Choroid plexus epithelial cell (primary cell): ENCODE results near the gene GRHPR.

ENCODE experiments used
- DNase-seq: peaks from one replicate; pipeline ENCODE4 v3.0.0-alpha.2; 2010; ENCODE audit warnings: low read depth
- H3K4me3 ChIP-seq: 2 replicates; pipeline ENCODE4 v1.5.1; 2011; ENCODE audit warnings: low read depth, mild to moderate bottlenecking, control low read depth, low read length, moderate library complexity
- TF ChIP-seq, protein P1 (sequence below): conservative IDR thresholded peaks from 2 replicates; pipeline ENCODE4 v1.5.1; 2011; ENCODE audit warnings: low read depth, mild to moderate bottlenecking, control low read depth, inconsistent platforms, low read length, moderate library complexity

The GRHPR gene

DNA sequence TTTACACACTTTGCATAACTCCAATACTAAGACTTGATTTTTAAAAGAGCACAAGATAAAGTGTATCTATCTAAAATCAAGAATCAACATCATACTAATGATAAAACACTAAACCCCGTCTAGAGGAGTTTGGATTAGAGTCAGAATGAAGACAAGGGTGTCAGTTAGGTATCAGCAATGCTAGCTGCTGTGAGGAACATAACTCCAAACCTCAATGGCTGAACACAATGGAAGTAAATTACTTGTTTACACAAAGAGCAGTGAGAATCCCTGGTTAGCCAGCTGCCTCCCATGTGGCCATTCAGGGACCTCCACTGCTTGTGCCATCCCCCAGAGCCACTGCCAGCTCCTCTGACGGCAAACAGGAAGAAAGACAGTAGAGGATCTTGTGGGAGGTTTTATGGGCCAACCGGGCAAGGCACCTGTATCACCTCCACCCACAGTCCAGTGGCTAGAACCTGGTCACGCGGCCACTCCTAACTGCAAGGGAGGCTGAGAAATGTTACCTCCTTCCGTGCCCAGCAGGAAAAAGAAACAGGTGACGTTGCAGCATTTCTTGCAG is 24.0 kb upstream of the GRHPR start:
- TF ChIP-seq, protein P1, sequence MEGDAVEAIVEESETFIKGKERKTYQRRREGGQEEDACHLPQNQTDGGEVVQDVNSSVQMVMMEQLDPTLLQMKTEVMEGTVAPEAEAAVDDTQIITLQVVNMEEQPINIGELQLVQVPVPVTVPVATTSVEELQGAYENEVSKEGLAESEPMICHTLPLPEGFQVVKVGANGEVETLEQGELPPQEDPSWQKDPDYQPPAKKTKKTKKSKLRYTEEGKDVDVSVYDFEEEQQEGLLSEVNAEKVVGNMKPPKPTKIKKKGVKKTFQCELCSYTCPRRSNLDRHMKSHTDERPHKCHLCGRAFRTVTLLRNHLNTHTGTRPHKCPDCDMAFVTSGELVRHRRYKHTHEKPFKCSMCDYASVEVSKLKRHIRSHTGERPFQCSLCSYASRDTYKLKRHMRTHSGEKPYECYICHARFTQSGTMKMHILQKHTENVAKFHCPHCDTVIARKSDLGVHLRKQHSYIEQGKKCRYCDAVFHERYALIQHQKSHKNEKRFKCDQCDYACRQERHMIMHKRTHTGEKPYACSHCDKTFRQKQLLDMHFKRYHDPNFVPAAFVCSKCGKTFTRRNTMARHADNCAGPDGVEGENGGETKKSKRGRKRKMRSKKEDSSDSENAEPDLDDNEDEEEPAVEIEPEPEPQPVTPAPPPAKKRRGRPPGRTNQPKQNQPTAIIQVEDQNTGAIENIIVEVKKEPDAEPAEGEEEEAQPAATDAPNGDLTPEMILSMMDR = no peak
- H3K4me3 ChIP-seq = no peak overlapping the region
- no peak for DNase-seq

DNA sequence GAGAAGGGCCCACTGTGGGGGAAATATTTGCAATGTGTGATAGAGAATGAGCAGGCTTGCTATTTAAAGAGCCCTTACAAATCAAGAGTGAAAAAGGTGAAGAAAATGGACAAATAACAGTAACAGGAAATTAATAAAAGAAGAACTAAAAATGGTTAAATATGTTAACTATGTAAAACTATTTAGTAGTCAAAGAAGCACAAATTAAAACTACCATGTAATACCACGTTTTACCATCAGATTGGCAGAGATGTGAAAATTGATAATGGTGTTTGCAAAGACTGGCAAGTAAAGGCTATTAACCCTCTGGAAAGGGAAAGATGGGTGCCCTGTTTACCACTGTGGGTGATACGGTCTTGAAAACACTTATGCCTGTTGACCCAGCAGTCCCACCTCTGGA is 23.2 kb upstream of the GRHPR start:
- TF ChIP-seq, protein P1 = no peak
- H3K4me3 ChIP-seq = no peak overlapping the region
- DNase-seq = no peak

DNA sequence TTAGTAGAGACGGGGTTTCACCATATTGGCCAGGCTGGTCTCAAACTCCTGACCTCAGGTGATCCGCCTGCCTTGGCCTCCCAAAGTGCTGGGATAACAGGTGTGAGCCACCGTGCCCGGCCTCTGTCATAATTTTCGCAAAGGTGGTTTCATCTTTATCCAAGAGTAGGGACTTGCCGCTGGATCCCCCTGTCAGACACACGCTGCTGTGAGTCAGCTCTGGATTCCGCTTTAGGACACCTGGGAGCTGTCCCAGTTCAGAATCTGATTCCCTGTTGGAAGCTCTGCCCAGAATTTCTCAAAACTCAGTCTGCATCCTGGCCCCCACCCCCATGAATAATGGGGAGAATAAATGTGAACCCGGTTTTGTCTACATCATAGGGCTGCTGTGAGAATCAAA is 17.9 kb upstream of the GRHPR start:
- no peak overlapping the region for H3K4me3 ChIP-seq
- no peak for DNase-seq
- TF ChIP-seq, protein P1 = no peak

DNA sequence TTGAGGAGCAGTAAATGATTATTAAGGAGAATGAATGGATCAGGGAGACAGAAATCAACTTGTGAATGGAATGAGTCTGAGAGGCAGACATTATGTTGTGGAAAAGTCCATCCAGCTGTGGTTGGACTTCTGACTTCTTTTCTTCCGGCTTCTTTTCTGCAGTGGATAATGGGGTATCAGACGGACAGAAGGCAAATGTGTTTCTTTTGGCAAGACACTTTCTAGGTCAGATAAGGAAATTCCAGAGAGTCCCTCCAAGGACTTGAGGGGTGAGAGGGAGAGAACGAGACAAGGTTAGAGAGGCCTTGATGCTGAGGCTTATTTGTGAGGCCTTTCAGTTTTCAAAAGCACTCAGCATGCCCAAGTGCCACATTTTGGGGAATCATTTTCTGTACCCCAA is 17.1 kb upstream of the GRHPR start:
- H3K4me3 ChIP-seq = no peak overlapping the region
- TF ChIP-seq, protein P1 = no peak
- DNase-seq = no peak

DNA sequence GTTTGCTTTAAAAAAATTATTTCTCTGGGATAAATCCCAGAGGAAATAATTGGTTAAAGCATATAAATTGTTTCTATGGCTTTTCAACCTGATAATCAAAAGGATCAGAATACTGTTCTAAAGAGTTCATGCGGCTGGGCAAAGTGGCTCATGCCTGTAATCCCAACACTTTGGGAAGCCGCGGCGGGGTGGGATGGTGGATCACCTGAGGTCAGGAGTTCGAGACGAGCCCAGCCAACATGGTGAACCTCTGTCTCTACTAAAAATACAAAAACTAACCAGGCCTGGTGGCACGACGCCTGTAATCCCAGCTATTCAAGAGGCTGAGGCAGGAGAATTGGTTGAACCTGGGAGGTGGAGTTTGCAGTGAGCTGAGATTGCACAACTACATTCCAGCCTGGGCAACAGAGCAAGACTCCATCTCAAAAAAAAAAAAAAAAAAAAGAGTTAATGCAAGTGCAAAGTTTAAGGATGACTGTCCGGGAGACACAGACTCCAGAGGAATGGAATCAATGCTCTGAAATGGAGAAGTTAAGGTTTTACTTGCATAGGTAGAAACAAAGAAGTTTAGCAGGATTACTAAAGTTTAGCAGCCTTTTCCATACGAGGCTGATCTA is 16.6 kb upstream of the GRHPR start:
- TF ChIP-seq, protein P1 = no peak
- H3K4me3 ChIP-seq = no peak overlapping the region
- no peak for DNase-seq

DNA sequence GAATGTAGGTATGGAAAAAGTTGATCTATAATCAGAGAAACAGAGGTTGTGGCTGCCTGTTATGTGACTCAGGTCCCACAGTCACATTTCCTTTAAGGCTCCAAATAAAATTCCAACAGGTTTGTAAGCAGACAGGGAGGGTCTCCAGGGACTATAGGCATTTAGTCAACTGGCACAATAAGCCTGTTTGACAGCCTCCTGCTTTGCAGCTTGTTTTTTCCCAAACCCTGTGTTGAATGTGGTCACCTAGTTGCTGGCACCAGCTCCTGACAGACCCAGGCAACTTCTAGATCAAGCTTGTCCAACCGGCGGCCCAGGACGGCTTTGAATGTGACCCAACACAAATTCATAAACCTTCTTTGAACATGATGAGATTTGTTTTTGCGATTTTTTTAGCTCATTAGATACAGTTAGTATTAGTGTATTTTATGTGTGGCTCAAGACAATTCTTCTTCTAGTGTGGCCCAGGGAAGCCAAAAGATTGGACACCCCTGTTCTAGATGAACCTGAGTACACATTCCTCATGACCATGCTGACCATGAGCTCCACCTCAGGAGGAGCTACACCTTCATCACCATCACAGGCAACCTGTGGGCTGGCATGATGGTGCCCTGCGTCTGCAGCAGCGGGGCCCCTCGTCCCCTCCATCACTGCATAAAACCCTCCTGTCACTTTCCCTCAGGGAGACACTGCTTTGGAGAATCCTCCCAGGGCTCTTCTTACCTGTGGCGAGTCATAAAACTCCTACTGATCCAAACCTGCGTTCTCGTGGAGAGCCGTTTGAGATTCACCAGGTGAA is 15.7 kb upstream of the GRHPR start:
- H3K4me3 ChIP-seq = no peak overlapping the region
- TF ChIP-seq, protein P1 = no peak
- DNase-seq = no peak

DNA sequence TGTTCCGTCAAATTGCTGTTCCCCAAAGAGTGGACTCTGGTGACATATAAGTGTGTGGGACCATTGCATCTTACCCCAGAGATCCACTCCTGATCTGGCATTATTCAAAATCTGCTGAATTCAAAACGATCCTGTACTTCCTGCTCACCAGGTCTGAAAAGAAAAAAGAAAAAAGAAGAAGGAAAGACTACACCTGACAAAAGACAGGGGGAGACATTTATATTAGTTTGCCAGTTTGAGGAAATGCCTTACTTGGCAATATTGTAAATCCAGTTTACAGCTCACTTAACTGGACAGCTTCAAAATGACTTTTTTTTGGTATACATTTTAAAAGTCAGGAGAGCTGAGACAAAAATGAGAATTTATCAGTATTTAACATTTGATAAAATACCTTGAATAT is 15.0 kb upstream of the GRHPR start:
- TF ChIP-seq, protein P1 = peak; percentile 39
- no peak overlapping the region for H3K4me3 ChIP-seq
- no peak for DNase-seq
